Effector memory CD4-positive, alpha-beta T cell (primary cell): Measurements from ENCODE around the gene SLC1A1.
A peak's percentile ranks its signal among the peaks of the same experiment; 100 is the strongest.
"Not testable (repeated sequence)": the region's sequence is repeated elsewhere in the genome, so short reads cannot be mapped to it uniquely, and the experiment has no call there.

Experiments used
- DNase-seq, 3 donors: peaks; one replicate each; pipeline ENCODE4 v3.0.0-alpha.2; 2020
- H3K27ac ChIP-seq: 2 replicates; pipeline ENCODE4 v1.7.0; 2013; ENCODE audit warnings: mild to moderate bottlenecking, low read length, moderate library complexity; ENCODE audit not compliant: insufficient read depth, poor library complexity, severe bottlenecking
- H3K27me3 ChIP-seq: replicated peaks from 2 replicates; pipeline ENCODE4 v1.7.0; 2013; ENCODE audit warnings: mild to moderate bottlenecking, low read length; ENCODE audit not compliant: insufficient read depth, control insufficient read depth, poor library complexity, severe bottlenecking
- H3K36me3 ChIP-seq: 2 replicates; pipeline ENCODE4 v1.7.0; 2013; ENCODE audit warnings: mild to moderate bottlenecking, low read length, moderate library complexity; ENCODE audit not compliant: control insufficient read depth, insufficient read depth
- H3K4me1 ChIP-seq: 2 replicates; pipeline ENCODE4 v1.7.0; 2013; ENCODE audit warnings: low read length, mild to moderate bottlenecking; ENCODE audit not compliant: control insufficient read depth, insufficient read depth, poor library complexity, severe bottlenecking
- H3K4me3 ChIP-seq: 2 replicates; pipeline ENCODE4 v1.7.0; 2013; ENCODE audit warnings: low read length, low read depth, mild to moderate bottlenecking; ENCODE audit not compliant: insufficient read depth, poor library complexity, severe bottlenecking
- H3K9me3 ChIP-seq: 2 replicates; pipeline ENCODE4 v1.7.0; 2013; ENCODE audit warnings: mild to moderate bottlenecking, low read length, moderate library complexity; ENCODE audit not compliant: control insufficient read depth

Gene SLC1A1

DNA sequence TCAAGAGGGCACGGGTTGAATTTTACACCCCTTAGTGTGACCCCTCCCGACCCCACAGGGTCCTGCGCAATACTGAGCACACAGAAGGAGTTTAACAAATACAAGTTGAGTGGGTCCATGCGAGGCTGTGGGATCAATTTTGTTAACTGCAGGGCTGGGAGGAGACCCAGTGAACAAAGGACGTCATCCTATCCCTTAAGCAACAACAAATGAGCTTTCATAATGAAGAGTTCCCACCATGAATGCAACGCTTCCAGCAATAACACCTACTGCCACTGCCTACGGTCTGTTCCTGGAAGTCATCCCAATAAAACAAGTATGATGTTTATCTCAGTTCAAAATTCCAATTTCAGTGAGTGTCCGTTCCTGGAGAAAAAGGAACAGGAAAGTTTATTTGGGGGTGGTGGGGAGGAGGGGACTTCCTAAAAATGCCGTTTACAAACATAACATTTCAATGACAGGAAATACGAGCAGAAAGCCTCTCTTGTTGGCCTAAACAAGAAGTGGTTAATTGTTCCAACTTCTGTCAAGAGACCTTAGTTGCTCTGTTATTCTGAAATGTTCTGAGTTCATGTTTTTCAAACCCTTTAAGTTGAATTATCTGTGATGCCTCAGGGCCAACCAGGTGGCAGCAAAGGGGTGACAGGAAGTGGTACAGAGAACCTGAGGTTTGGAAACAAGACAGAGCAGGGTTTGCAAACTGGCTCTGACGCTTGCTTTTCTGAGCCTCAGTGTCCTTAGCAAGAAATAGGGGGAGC, 106.1 kb downstream of the SLC1A1 start:
- DNase-seq: peak; percentile 13 to 37 (median 32)
- Histone ChIP-seq H3K9me3 (no peaks in the 10 kb centered on the region), H3K4me3 (no peak overlapping the region), H3K27ac (peak overlapping the region; percentile 47), H3K4me1 (peaks cover 20% of the 10 kb centered on the region), H3K36me3 (no peaks in the 10 kb centered on the region), H3K27me3 (no peaks in the 10 kb centered on the region)

DNA sequence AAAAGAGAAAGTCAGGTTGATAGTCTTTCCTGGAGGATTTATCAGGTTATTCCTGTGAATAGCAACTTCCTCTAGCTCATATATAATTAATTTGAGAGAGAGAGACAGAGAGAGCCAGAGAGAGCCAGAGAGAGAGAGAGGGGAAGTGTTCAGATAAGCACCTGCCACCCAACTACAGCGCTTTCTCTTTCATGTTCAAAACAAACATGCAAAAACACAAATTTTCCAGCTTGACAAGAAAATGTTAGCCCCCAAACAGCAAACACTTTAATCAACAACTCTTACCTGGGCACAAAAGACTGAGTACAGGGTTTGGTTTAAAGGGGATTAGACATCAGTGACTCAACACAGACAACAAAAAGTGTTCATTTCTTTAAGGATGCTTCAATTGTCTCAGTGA, 110.1 kb downstream of the SLC1A1 start:
- Histone ChIP-seq H3K4me3 (no peak overlapping the region), H3K4me1 (peaks cover 32% of the 10 kb centered on the region), H3K9me3 (no peaks in the 10 kb centered on the region), H3K36me3 (no peaks in the 10 kb centered on the region), H3K27me3 (no peaks in the 10 kb centered on the region), H3K27ac (no peak overlapping the region)
- no peak for DNase-seq

DNA sequence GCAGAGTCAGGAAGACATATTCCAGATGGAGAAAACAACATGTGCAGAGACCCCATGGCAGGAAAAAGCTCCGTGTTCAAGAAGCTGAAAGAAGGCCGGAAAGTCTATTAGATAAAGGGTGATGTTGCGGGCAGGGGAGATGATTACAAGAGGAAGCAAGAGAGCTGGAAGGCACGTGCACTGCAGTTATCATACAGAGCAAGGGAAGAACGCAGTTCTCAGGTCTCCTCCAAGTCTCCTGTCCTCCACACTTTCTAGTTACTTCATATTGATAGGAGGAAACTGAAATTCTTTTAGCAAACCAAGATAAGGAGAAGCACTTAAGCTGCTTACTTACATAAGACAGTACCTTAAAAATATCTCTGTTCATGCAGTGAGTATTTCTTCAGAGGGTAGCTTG, 113.6 kb downstream of the SLC1A1 start:
- DNase-seq: no peak
- no peak overlapping the region for H3K4me3 ChIP-seq
- H3K27ac ChIP-seq: no peak overlapping the region
- peaks cover 12% of the 10 kb centered on the region for H3K4me1 ChIP-seq
- H3K36me3 ChIP-seq: no peaks in the 10 kb centered on the region
- H3K27me3 ChIP-seq: no peaks in the 10 kb centered on the region
- no peaks in the 10 kb centered on the region for H3K9me3 ChIP-seq

DNA sequence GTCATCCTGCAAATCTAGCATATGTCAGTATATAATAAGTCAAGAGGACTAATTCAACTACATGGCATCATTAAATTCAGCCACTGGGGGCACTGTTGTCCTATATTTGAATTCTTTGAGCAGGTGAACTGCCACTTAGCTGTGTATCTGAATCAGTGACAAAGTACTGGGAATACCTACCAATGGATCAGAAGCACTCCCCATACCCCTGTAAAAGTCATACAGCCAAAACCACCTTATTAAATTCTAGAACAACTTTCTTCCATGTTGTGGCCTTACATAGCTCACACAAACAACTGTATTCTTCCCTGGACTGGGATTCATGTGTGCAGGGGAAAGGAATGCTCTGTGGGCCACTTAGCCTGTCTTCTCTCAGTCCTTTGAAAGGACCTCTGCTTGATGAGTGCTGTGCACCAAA, 114.4 kb downstream of the SLC1A1 start:
- no peak overlapping the region for H3K4me3 ChIP-seq
- peak in 2 of 3 donors; percentile 9 to 57 for DNase-seq
- no peaks in the 10 kb centered on the region for H3K27me3 ChIP-seq
- H3K9me3 ChIP-seq: no peaks in the 10 kb centered on the region
- H3K4me1 ChIP-seq: peaks cover 12% of the 10 kb centered on the region
- no peaks in the 10 kb centered on the region for H3K36me3 ChIP-seq
- H3K27ac ChIP-seq: no peak overlapping the region

DNA sequence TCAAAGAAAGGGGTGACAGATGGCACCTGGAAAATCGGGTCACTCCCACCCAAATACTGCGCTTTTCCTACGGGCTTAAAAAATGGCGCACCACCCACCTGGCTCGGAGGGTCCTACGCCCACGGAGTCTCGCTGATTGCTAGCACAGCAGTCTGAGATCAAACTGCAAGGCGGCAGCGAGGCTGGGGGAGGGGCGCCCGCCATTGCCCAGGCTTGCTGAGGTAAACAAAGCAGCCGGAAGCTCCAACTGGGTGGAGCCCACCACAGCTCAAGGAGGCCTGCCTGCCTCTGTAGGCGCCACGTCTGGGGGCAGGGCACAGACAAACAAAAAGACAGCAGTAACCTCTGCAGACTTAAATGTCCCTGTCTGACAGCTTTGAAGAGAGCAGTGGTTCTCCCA, 115.8 kb downstream of the SLC1A1 start:
- not testable (repeated sequence) for H3K4me3 ChIP-seq
- DNase-seq: peak in 2 of 3 donors; percentile 20 to 24

DNA sequence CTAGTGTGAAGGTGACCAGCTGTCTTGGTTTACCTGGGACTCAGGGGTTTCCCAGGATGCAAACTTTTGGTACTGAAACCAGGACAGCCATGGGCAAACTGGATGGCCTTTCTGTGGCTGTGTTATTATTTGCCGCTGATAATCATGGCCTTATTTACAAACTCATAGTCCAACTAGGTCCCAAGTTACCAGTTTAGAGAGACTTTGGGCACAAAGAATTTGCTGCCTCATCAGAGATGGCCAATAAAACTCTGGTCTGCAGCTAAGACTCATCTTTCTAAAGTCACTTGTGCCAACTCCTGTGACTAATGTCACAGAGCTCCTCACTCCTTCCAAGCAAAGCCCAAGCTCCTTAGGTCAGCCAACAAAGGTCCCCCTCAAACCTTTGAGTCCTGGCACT, 124.4 kb downstream of the SLC1A1 start:
- DNase-seq: no peak
- Histone ChIP-seq H3K36me3 (no peaks in the 10 kb centered on the region), H3K9me3 (no peaks in the 10 kb centered on the region), H3K27ac (no peak overlapping the region), H3K4me1 (no peaks in the 10 kb centered on the region), H3K27me3 (no peaks in the 10 kb centered on the region), H3K4me3 (no peak overlapping the region)

More for the DNA sequence above, 115.8 kb downstream of the SLC1A1 start:
- peaks cover 12% of the 10 kb centered on the region for H3K4me1 ChIP-seq
- not testable (repeated sequence) for H3K36me3 ChIP-seq, H3K27ac ChIP-seq, H3K27me3 ChIP-seq, H3K9me3 ChIP-seq

DNA sequence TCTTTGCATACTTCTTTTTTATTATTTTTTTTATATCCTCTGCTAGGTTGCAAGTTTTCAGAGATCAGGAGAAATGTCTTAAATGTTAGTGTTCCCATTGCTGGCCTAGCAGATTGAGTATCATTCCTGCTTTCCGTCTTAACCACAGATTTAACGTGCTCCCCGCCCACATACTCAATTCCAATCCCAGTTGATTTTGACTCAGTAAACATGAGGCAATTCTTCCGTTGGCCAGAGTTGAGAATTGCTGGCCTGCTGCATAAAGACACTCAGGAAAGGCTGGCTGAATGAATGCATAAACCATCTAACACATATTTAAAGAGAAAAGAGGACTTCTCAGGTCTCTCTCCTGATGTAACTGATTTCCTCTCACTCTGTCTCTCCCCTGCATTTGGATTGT, 125.0 kb downstream of the SLC1A1 start:
- peaks cover 5% of the 10 kb centered on the region for H3K4me1 ChIP-seq
- H3K9me3 ChIP-seq: no peaks in the 10 kb centered on the region
- no peaks in the 10 kb centered on the region for H3K27me3 ChIP-seq
- H3K27ac ChIP-seq: no peak overlapping the region
- no peak for DNase-seq
- no peaks in the 10 kb centered on the region for H3K36me3 ChIP-seq
- no peak overlapping the region for H3K4me3 ChIP-seq

DNA sequence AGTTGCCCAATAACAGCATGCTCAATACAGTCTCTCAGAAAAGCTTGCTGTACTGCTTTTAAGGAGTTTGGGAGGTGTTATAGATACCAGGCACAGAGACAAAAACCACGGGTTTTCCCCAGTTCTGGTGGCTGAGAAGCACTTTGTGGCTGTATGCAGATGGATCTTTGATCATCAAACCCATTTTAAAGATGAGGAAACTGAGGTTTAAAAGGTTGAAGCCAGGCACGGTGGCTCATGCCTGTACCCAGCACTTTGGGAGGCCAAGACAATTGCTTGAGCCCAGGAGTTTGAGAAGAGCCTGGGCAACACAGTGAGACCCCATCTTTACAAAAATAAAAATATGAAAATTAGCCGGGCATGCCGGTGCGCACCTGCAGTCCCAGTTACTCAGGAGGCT, 125.5 kb downstream of the SLC1A1 start:
- Histone ChIP-seq H3K36me3 (no peaks in the 10 kb centered on the region), H3K4me1 (peaks cover 7% of the 10 kb centered on the region), H3K9me3 (no peaks in the 10 kb centered on the region), H3K4me3 (no peak overlapping the region), H3K27me3 (no peaks in the 10 kb centered on the region), H3K27ac (no peak overlapping the region)
- DNase-seq: no peak

DNA sequence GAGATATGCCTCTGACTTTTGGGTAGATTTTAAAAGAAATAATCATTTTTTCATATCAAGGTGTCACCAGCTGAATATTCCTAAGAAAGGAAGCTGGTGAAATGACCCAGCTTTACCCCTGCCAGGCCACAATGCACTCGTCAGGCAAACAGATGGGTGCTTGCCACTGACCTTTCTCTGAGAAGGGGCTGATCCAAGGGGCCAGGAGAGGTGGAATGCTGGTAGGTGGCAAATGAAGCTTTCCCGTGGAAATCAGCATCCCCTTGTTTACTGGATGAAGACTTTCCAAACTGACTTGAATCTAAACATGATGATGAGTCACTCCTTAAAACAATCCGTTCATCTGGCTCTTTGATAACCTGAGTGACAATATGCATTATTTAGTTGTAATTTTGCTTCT, 127.5 kb downstream of the SLC1A1 start:
- Histone ChIP-seq H3K9me3 (no peaks in the 10 kb centered on the region), H3K4me3 (no peak overlapping the region), H3K36me3 (no peaks in the 10 kb centered on the region), H3K4me1 (peaks cover 7% of the 10 kb centered on the region), H3K27me3 (no peaks in the 10 kb centered on the region), H3K27ac (no peak overlapping the region)
- no peak for DNase-seq

DNA sequence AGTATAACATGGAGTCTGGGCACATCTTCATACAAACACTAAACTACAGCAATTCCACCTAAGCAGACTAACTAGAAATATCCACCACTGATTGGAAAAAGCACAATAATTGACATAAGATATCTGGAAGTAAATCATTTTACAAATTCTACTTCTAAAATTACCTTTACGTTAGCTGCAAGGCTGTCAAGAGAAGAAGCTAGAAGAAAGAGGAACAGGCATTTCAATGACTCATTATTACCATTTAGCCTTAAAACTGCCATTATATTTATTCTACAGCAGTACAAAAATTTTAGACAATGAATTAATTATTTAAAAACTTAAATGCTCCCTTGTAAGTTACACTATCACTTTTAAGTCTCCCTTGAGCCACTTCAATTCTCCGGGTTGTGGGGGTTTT, 128.4 kb downstream of the SLC1A1 start:
- no peak overlapping the region for H3K4me3 ChIP-seq
- DNase-seq: no peak
- no peak overlapping the region for H3K27ac ChIP-seq
- no peaks in the 10 kb centered on the region for H3K9me3 ChIP-seq
- H3K27me3 ChIP-seq: no peaks in the 10 kb centered on the region
- H3K4me1 ChIP-seq: peaks cover 7% of the 10 kb centered on the region
- no peaks in the 10 kb centered on the region for H3K36me3 ChIP-seq
